HTERT RPE-1 (cell line): Measurements from ENCODE around the gene PCDHA9.
"Not testable (repeated sequence)": the region's sequence is repeated elsewhere in the genome, so short reads cannot be mapped to it uniquely, and the experiment has no call there.

Experiments
- in situ Hi-C: fragments of 300-500 bp; cut with MboI; formaldehyde crosslinking; loops from 4 replicates; pipeline ENCODE4 v1.14.3; 2020; ENCODE audit warnings: low sequenced_read_pairs

PCDHA9 gene

DNA sequence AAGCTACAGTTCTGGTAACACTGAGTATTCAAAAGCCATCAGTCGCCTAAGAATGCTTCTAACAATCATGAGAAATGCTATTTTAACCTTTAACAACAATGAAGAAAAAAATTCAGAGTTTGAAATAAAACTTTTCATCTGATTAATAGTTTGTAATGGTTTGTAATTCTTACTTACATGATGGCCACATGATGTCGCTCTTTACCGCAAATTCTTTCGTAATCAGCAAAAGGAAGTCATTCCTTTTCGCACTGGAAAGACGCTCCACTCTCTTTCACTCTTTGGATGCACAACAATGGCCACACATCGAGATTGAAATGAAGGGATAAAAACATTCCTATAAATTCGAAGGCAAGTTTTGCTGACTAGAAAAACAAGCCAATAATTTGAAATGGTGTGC, 14.2 kb upstream of the PCDHA9 start, which contains the start of gene PCDHA7:
Gene PCDHA7 (plus strand): TSS at position 277 of the 400 bp plus-strand sequence. CDS start 115 bp downstream, at position 392.
- in situ Hi-C loops = no loop called here

DNA sequence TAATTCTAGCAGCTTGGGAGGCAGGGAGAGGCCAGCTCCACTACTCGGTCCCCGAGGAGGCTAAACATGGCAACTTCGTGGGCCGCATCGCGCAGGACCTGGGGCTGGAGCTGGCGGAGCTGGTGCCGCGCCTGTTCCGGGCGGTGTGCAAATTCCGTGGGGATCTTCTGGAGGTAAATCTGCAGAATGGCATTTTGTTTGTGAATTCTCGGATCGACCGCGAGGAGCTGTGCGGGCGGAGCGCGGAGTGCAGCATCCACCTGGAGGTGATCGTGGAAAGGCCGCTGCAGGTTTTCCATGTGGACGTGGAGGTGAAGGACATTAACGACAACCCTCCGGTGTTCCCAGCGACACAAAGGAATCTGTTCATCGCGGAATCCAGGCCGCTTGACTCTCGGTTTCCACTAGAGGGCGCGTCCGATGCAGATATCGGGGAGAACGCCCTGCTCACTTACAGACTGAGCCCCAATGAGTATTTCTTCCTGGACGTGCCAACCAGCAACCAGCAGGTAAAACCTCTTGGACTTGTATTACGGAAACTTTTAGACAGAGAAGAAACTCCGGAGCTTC, 13.7 kb upstream of the PCDHA9 start:
- in situ Hi-C loops = not testable (repeated sequence)

DNA sequence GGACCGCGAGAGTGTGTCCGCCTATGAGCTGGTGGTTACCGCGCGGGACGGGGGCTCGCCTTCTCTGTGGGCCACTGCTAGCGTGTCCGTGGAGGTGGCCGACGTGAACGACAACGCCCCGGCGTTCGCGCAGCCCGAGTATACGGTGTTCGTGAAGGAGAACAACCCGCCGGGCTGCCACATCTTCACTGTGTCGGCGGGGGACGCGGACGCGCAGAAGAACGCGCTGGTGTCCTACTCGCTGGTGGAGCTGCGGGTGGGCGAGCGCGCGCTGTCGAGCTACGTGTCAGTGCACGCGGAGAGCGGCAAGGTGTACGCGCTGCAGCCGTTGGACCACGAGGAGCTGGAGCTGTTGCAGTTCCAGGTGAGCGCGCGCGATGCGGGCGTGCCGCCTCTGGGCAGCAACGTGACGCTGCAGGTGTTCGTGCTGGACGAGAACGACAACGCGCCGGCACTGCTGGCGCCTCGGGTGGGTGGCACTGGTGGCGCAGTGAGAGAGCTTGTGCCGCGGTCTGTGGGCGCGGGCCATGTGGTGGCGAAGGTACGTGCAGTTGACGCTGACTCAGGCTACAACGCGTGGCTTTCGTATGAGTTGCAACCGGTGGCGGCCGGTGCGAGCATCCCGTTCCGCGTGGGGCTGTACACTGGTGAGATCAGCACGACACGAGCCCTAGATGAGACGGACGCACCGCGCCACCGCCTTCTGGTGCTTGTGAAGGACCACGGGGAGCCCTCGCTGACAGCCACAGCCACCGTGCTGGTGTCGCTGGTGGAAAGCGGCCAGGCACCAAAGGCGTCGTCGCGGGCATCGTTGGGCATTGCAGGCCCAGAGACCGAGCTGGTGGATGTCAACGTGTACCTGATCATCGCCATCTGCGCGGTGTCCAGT, 12.3 kb upstream of the PCDHA9 start:
- in situ Hi-C loops = no loop called here

DNA sequence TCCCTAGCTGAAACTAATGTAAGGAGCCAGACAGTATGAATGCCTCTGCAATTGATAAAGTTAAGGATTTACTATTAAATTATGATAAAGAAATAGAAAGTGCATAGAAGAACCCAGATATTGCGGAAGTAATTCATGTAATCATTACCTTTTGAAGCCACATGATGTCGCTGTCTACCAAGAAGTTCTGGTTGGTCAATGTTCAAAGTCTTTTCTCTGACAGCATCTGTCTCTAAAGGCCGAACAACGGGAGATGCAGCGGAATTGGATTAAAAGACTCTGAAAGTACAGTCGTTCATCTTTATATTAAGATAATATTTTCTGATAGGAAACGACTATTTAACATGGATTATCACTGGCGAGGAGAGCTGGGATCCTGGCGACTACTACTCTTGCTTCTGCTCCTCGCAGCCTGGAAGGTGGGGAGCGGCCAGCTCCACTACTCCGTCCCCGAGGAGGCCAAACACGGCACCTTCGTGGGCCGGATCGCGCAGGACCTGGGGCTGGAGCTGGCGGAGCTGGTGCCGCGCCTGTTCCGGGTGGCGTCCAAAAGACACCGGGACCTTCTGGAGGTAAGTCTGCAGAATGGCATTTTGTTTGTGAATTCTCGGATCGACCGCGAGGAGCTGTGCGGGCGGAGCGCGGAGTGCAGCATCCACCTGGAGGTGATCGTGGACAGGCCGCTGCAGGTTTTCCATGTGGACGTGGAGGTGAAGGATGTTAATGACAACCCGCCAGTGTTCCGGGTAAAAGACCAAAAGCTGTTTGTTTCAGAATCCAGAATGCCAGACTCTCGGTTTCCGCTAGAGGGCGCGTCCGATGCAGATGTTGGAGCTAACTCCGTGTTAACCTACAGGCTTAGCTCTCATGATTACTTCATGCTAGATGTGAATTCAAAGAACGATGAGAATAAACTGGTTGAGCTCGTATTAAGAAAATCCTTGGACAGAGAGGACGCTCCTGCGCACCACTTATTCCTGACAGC, 6.9 kb upstream of the PCDHA9 start, which contains the start of gene PCDHA8:
Gene PCDHA8 (plus strand): TSS at position 210 of the 985 bp plus-strand sequence. CDS start 135 bp downstream, at position 345.
- in situ Hi-C loops = no loop called here

DNA sequence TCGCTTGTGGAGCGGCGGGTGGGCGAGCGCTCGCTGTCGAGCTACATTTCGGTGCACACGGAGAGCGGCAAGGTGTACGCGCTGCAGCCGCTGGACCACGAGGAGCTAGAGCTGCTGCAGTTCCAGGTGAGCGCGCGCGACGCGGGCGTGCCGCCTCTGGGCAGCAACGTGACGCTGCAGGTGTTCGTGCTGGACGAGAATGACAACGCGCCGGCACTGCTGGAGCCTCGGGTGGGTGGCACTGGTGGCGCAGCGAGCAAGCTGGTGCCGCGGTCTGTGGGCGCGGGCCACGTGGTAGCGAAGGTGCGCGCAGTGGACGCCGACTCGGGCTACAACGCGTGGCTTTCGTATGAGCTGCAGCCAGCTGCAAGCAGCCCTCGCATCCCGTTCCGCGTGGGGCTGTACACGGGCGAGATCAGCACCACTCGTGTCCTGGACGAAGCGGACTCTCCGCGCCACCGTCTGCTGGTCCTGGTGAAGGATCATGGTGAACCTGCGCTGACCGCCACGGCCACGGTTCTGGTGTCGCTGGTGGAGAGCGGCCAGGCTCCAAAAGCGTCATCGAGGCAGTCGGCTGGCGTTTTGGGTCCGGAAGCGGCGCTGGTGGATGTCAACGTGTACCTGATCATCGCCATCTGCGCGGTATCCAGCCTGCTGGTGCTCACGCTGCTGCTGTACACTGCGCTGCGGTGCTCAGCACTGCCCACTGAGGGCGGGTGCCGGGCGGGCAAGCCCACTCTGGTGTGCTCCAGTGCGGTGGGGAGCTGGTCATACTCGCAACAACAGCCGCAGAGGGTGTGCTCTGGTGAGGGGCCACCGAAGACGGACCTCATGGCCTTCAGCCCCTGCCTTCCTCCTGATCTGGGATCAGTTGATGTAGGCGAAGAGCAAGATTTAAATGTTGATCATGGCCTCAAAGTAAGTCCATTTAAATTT, 5.1 kb upstream of the PCDHA9 start:
- in situ Hi-C loops = no loop called here

DNA sequence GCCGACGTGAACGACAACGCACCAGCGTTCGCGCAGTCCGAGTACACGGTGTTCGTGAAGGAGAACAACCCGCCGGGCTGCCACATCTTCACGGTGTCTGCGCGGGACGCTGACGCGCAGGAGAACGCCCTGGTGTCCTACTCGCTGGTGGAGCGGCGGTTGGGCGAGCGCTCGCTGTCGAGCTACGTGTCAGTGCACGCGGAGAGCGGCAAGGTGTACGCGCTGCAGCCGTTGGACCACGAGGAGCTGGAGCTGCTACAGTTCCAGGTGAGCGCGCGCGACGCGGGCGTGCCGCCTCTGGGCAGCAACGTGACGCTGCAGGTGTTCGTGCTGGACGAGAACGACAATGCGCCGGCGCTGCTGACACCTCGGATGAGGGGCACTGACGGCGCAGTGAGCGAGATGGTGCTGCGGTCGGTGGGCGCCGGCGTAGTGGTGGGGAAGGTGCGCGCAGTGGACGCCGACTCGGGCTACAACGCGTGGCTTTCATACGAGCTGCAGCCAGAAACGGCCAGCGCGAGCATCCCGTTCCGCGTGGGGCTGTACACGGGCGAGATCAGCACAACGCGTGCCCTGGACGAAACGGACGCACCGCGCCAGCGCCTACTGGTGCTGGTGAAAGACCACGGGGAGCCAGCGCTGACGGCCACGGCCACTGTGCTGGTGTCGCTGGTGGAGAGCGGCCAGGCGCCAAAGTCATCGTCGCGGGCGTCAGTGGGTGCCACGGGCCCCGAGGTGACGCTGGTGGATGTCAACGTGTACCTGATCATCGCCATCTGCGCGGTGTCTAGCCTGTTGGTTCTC, 1.9 kb downstream of the PCDHA9 start:
- in situ Hi-C loops = not testable (repeated sequence)

DNA sequence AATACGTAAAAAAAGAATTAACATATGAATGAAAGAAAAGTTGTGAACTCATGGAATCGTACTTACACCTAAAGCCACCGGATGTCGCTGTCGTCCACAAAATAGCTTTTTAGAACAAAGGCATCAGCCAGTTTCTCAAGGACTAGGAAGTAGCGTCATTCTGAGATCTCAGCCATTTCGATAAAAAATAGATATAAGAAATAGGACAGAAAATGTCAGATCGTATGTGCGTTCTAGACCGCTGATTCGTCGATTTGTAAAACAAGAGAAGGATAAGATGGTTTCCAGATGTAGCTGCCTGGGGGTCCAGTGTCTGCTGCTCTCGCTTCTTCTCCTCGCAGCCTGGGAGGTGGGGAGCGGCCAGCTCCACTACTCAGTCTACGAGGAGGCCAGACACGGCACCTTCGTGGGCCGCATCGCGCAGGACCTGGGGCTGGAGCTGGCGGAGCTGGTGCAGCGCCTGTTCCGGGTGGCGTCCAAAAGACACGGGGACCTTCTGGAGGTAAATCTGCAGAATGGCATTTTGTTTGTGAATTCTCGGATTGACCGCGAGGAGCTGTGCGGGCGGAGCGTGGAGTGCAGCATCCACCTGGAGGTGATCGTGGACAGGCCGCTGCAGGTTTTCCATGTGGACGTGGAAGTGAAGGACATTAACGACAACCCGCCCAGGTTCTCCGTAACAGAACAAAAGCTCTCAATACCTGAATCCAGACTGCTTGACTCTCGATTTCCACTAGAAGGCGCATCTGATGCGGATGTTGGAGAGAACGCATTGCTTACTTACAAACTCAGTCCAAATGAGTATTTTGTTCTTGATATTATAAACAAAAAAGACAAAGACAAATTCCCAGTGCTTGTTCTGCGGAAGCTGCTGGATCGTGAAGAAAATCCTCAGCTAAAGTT, 7.8 kb downstream of the PCDHA9 start, which contains the start of gene PCDHA10:
Gene PCDHA10 (plus strand): TSS at position 126 of the 903 bp plus-strand sequence. CDS start 152 bp downstream, at position 278.
- in situ Hi-C loops = no loop called here

DNA sequence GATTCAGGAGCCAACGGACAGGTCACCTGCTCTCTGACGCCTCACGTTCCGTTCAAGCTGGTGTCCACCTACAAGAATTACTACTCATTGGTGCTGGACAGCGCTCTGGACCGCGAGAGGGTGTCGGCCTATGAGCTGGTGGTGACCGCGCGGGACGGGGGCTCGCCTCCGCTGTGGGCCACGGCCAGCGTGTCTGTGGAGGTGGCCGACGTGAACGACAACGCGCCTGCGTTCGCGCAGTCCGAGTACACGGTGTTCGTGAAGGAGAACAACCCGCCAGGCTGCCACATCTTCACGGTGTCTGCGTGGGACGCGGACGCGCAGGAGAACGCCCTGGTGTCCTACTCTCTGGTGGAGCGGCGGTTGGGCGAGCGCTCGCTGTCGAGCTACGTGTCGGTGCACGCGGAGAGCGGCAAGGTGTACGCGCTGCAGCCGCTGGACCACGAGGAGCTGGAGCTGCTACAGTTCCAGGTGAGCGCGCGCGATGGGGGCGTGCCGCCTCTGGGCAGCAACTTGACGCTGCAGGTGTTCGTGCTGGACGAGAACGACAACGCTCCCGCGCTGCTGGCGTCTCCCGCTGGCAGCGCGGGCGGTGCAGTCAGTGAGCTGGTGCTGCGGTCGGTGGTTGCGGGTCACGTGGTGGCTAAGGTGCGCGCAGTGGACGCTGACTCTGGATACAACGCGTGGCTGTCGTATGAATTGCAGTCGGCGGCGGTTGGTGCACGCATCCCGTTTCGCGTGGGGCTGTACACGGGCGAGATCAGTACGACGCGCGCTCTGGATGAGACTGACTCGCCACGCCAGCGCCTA, 9.2 kb downstream of the PCDHA9 start:
- in situ Hi-C loops = no loop called here

DNA sequence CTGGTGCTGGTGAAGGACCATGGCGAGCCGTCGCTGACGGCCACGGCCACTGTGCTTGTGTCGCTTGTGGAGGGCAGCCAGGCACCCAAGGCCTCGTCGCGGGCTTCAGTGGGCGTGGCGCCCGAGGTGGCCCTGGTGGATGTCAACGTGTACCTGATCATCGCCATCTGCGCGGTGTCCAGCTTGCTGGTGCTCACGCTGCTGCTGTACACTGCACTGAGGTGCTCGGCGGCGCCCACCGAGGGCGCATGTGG, 9.7 kb downstream of the PCDHA9 start:
- in situ Hi-C loops = no loop called here

DNA sequence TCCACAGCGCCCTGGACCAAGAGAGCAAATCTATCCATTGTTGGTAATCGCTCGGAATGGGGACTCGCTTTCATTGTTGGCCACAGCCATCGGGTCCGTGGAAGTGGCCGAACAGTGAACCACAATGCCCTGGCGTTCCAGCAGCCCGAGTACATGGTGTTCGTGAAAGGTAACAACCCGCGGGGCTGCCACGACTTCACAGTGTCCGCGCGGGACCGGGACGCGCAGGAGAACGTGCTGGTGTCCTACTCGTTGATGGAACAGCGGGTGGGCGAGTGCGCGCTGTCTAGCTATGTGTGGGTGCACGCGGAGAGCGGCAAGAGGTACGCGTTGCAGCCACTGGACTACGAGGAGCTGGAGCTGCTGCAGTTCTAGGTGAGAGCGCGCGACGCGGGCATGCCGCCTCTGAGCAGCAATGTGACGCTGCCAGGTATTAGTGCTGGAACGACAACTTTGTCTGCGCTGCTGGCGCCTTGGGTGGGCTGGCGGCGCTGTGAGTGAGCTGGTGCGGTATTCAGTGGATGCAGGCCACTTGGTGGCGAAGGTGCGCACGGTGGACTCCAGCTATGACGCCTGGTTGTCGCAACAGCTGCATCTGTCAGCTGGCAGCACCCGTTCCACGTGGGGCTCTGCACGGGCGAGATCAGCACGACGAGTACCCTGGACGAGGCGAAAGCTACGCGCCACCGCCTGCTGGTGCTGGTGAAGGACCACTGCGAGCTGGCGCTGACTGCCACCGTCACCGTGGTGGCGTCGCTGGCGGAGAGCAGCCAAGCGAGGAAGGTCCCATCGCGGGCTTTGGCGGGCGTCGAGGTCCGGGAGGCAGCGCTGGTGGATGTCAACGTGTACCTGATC, 14.5 kb downstream of the PCDHA9 start:
- in situ Hi-C loops = no loop called here

DNA sequence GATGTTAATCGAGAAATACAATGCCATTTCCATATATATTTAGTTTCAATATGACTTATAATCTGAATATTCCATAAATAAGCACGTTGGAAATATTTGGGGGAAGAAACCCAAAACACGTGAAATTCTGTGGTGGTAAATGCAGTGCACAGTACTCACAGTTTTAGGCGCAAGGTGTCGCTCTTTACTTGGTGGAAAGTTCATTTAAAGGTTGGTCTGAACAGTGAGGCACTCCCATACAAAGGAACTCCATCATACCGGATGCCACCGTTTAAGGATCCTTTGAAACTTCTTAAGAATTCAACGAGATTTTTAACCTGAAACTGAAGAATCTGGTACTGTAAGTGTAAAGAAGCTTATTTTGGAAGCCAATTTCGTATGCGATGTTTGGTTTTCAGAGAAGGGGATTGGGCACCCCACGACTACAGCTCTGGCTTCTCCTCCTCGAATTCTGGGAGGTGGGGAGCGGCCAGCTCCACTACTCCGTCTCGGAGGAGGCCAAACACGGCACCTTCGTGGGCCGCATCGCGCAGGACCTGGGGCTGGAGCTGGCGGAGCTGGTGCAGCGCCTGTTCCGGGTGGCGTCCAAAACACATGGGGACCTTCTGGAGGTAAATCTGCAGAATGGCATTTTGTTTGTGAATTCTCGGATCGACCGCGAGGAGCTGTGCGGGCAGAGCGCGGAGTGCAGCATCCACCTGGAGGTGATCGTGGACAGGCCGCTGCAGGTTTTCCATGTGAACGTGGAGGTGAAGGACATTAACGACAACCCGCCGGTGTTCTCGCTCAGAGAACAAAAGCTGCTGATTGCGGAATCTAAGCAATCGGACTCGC, 20.8 kb downstream of the PCDHA9 start, which contains the start of gene PCDHA11:
Gene PCDHA11 (plus strand): TSS at position 237 of the 834 bp plus-strand sequence. CDS start 147 bp downstream, at position 384.
- in situ Hi-C loops = no loop called here

DNA sequence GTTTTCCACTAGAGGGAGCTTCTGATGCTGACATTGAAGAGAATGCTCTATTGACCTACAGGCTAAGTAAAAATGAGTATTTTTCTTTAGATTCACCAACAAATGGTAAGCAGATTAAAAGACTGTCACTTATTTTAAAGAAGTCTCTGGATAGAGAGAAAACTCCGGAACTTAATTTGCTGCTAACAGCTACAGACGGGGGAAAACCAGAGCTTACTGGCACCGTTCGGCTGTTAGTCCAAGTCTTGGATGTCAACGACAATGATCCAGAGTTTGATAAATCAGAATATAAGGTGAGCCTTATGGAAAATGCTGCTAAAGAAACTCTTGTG, 21.3 kb downstream of the PCDHA9 start:
- in situ Hi-C loops = no loop called here

DNA sequence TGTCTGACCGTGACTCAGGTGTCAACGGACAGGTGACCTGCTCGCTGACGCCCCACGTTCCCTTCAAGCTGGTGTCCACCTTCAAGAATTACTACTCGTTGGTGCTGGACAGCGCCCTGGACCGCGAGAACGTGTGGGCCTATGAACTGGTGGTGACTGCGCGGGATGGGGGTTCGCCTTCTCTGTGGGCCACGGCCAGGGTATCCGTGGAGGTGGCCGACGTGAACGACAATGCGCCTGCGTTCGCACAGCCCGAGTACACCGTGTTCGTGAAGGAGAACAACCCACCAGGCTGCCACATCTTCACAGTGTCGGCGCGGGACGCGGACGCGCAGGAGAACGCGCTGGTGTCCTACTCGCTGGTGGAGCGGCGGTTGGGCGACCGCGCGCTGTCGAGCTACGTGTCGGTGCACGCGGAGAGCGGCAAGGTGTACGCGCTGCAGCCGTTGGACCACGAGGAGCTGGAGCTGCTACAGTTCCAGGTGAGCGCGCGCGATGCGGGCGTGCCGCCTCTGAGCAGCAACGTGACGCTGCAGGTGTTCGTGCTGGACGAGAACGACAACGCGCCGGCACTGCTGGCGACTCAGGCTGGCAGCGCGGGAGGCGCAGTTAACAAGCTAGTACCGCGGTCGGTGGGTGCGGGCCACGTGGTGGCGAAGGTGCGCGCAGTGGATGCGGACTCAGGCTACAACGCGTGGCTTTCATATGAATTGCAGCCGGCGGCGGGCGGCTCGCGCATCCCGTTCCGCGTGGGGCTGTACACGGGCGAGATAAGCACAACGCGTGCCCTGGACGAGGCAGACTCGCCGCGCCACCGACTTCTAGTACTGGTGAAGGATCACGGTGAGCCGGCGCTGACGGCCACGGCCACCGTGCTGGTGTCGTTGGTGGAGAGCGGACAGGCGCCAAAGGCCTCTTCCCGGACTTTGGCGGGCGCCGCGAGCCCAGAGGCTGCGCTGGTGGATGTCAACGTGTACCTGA, 22.3 kb downstream of the PCDHA9 start:
- in situ Hi-C loops = no loop called here
